ENCODE data around the gene PLEKHG3.

PLEKHG3 gene

GRCh38 chr14:64762044-64763034 lies 58.1 kb downstream of the PLEKHG3 start:
- DNase-seq (ENCODE audit: low spot score): peak; percentile 95
- FAIRE-seq: no peak

- no peak for FAIRE-seq
- no peak for DNase-seq (ENCODE audit: low spot score)
Measured at GRCh38 chr14:64763085-64763782, 59.0 kb downstream of the PLEKHG3 start.

- peak; percentile 57 for DNase-seq (ENCODE audit: low spot score)
- FAIRE-seq: peak; percentile 99
Measured at GRCh38 chr14:64763801-64764621, 59.8 kb downstream of the PLEKHG3 start.

GRCh38 chr14:64764641-64765520 lies 60.7 kb downstream of the PLEKHG3 start:
- no peak for FAIRE-seq

GRCh38 chr14:64765740-64766302 lies 61.6 kb downstream of the PLEKHG3 start:
- FAIRE-seq (peak; percentile 100), DNase-seq (ENCODE audit: low spot score) (no peak)

More at GRCh38 chr14:64764641-64765520, 60.7 kb downstream of the PLEKHG3 start:
- DNase-seq (ENCODE audit: low spot score): peak; percentile 92

- FAIRE-seq: no peak
- no peak for DNase-seq (ENCODE audit: low spot score)
Measured at GRCh38 chr14:64766430-64767151, 62.4 kb downstream of the PLEKHG3 start.

GRCh38 chr14:64767215-64767964 lies 63.2 kb downstream of the PLEKHG3 start:
- peak; percentile 96 for FAIRE-seq
- no peak for DNase-seq (ENCODE audit: low spot score)

- DNase-seq (ENCODE audit: low spot score) (no peak), FAIRE-seq (no peak)
Measured at GRCh38 chr14:64768401-64769095, 64.3 kb downstream of the PLEKHG3 start.

- FAIRE-seq (peak; percentile 84), DNase-seq (ENCODE audit: low spot score) (no peak)
Measured at GRCh38 chr14:64769096-64770020, 65.1 kb downstream of the PLEKHG3 start.

GRCh38 chr14:64770751-64771150 lies 66.5 kb downstream of the PLEKHG3 start:
- FAIRE-seq (no peak), DNase-seq (ENCODE audit: low spot score) (no peak)

GRCh38 chr14:64771161-64771560 lies 66.9 kb downstream of the PLEKHG3 start:
- DNase-seq (ENCODE audit: low spot score): no peak
- FAIRE-seq: peak; percentile 90

GRCh38 chr14:64772397-64772950 lies 68.2 kb downstream of the PLEKHG3 start:
- FAIRE-seq (peak; percentile 72), DNase-seq (ENCODE audit: low spot score) (no peak)

GRCh38 chr14:64773046-64773445 lies 68.8 kb downstream of the PLEKHG3 start:
- FAIRE-seq: peak; percentile 13
- DNase-seq (ENCODE audit: low spot score): no peak

GRCh38 chr14:64773577-64773976 lies 69.4 kb downstream of the PLEKHG3 start:
- no peak for DNase-seq (ENCODE audit: low spot score)
- no peak for FAIRE-seq

GRCh38 chr14:64774272-64774671 lies 70.0 kb downstream of the PLEKHG3 start:
- peak; percentile 63 for FAIRE-seq
- DNase-seq (ENCODE audit: low spot score): no peak

GRCh38 chr14:64775081-64775777 lies 71.0 kb downstream of the PLEKHG3 start:
- peak; percentile 74 for FAIRE-seq

More at GRCh38 chr14:64775081-64775777, 71.0 kb downstream of the PLEKHG3 start:
- no peak for DNase-seq (ENCODE audit: low spot score)

Measured in urothelium cell line (cell line).